Tibial artery (tissue), 4 donors: ENCODE data around the gene ZNF821.
"Not testable (repeated sequence)": the region's sequence is repeated elsewhere in the genome, so short reads cannot be mapped to it uniquely, and the experiment has no call there.

Experiments used
- DNase-seq, 2 donors: peaks; one replicate each; pipeline ENCODE4 v3.0.0-alpha.2; 2019
- H3K27ac ChIP-seq, 2 donors: fragments of 200-600 bp; sonication (generic) in 1 of 2; 1 replicate in 1 of 2; 2 replicates in 1 of 2; pipeline ENCODE4 v1.5.1; 2018 to 2019; ENCODE audit warnings: mild to moderate bottlenecking in 1 of 2
- H3K27me3 ChIP-seq, 2 donors: fragments of 200-600 bp; sonication (generic) in 1 of 2; one replicate each; pipeline versions ENCODE4 v1.5.1 to v1.6.0; 2016 to 2019
- H3K36me3 ChIP-seq, 3 donors: fragments of 200-600 bp; sonication (generic) in 2 of 3; one replicate each; pipeline ENCODE4 v1.5.1; 2016 to 2019; ENCODE audit warnings: mild to moderate bottlenecking in 2 of 3
- H3K4me1 ChIP-seq, 4 donors: fragments of 200-600 bp; sonication (generic) in 2 of 4; 1 replicate in 3 of 4; 2 replicates in 1 of 4; pipeline ENCODE4 v1.5.1; 2016 to 2019
- H3K4me3 ChIP-seq, 2 donors: fragments of 200-600 bp; sonication (generic) in 1 of 2; 1 replicate in 1 of 2; 2 replicates in 1 of 2; pipeline ENCODE4 v1.5.1; 2018 to 2019; ENCODE audit warnings: mild to moderate bottlenecking in 2 of 2
- H3K9me3 ChIP-seq, 3 donors: fragments of 200-600 bp; sonication (generic) in 1 of 3; one replicate each; pipeline ENCODE4 v1.5.1; 2016 to 2019
- CTCF ChIP-seq, 2 experiments: fragments of 200-600 bp in 1 of 2; fragments of 450-650 bp in 1 of 2; IDR thresholded peaks; one replicate each; pipeline ENCODE4 v1.5.1; 2017 to 2019; ENCODE audit warnings: antibody characterized with exemption in 2 of 2, mild to moderate bottlenecking in 1 of 2, moderate library complexity in 1 of 2
- intact Hi-C: fragments of 100-400 bp; cut with DNase I; formaldehyde crosslinking; loops from one replicate; pipeline ENCODE4 v1.15.0; 2023; ENCODE audit warnings: low total_unique reads

Gene ZNF821

GRCh38 chr16:71843572-71843971 lies 40.4 kb downstream of the ZNF821 start:
- TF ChIP-seq CTCF (IDR thresholded peaks at IDR 0.05), result no peak
- H3K36me3 ChIP-seq, result peaks cover 1 to 6% (median 2%) of the 10 kb centered on the region in 3 donors
- no peaks in the 10 kb centered on the region for H3K27me3 ChIP-seq
- no peak for DNase-seq
- H3K9me3 ChIP-seq, result no peaks in the 10 kb centered on the region
- intact Hi-C loops, result no loop called here
- H3K4me3 ChIP-seq, result no peak overlapping the region
- peaks cover 0 to 22% (median 13%) of the 10 kb centered on the region in 4 donors for H3K4me1 ChIP-seq
- H3K27ac ChIP-seq, result no peak overlapping the region

GRCh38 chr16:71840052-71840451 lies 43.9 kb downstream of the ZNF821 start:
- no peaks in the 10 kb centered on the region for H3K36me3 ChIP-seq
- no peak overlapping the region for H3K4me3 ChIP-seq
- TF ChIP-seq CTCF (IDR thresholded peaks at IDR 0.05), result no peak
- H3K4me1 ChIP-seq, result peaks cover 0 to 2% (median 0%) of the 10 kb centered on the region in 4 donors
- no peaks in the 10 kb centered on the region for H3K9me3 ChIP-seq
- DNase-seq, result no peak
- no peak overlapping the region for H3K27ac ChIP-seq
- no peaks in the 10 kb centered on the region for H3K27me3 ChIP-seq
- intact Hi-C loops, result no loop called here

DNA sequence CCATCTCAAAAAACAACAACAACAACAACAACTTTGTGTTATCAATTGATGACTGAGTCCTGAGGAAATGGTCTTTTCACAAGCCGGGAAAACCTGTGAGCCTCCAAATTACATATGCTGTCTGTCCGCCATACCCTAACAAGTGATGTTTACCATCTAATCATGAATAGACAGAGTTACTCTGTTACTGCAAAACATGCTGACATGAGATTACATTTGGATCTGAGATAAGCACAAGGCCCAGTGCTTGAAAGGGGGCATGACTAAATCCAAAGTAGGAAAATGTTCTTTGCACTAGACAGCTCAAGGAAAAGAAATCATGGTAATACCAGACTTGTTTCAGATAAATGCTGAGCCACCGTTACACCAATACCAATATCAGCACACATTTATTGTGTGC lies 46.8 kb downstream of the ZNF821 start:
- H3K27ac ChIP-seq, result no peak overlapping the region
- no peak for TF ChIP-seq CTCF (IDR thresholded peaks at IDR 0.05)
- no peak for DNase-seq
- H3K4me3 ChIP-seq, result no peak overlapping the region
- no peaks in the 10 kb centered on the region for H3K4me1 ChIP-seq
- H3K9me3 ChIP-seq, result no peaks in the 10 kb centered on the region
- no peaks in the 10 kb centered on the region for H3K27me3 ChIP-seq
- H3K36me3 ChIP-seq, result no peaks in the 10 kb centered on the region
- intact Hi-C loops, result no loop called here

- H3K36me3 ChIP-seq, result no peaks in the 10 kb centered on the region
- no peak for TF ChIP-seq CTCF (IDR thresholded peaks at IDR 0.05)
- H3K4me3 ChIP-seq, result no peak overlapping the region
- no peak for DNase-seq
- no peaks in the 10 kb centered on the region for H3K27me3 ChIP-seq
- H3K27ac ChIP-seq, result no peak overlapping the region
- no peaks in the 10 kb centered on the region for H3K4me1 ChIP-seq
- intact Hi-C loops, result no loop called here
- no peaks in the 10 kb centered on the region for H3K9me3 ChIP-seq
Observed at GRCh38 chr16:71834291-71834690, 49.7 kb downstream of the ZNF821 start.

GRCh38 chr16:71832112-71832511 lies 51.9 kb downstream of the ZNF821 start:
- H3K9me3 ChIP-seq, H3K27me3 ChIP-seq, DNase-seq, H3K36me3 ChIP-seq, H3K27ac ChIP-seq, H3K4me3 ChIP-seq, intact Hi-C loops, H3K4me1 ChIP-seq: not testable (repeated sequence)

DNA sequence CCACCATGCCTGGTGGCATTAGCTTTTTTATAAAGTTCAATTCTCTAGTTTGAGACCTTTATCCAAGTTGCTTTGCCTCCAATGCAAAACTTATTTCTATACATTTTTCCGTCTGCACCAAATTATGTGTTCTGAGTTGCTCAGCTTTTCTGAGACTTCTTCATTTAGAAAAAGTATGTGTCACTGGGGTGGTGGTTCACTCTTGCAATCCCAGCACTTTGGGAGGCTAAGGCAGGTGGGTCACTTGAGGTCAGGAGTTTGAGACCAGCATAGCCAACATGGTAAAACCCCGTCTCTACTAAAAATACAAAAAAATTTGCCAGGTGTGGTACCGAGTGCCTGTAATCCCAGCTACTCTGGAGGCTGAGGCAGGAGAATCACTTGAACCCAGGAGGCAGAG lies 52.3 kb downstream of the ZNF821 start:
- H3K4me1 ChIP-seq, H3K27me3 ChIP-seq, H3K4me3 ChIP-seq, intact Hi-C loops, H3K36me3 ChIP-seq, H3K27ac ChIP-seq, H3K9me3 ChIP-seq, DNase-seq: not testable (repeated sequence)

GRCh38 chr16:71830359-71830758 lies 53.6 kb downstream of the ZNF821 start:
- Histone ChIP-seq H3K4me1 (no peaks in the 10 kb centered on the region), H3K27me3 (no peaks in the 10 kb centered on the region), H3K9me3 (no peaks in the 10 kb centered on the region), H3K4me3 (no peak overlapping the region), H3K36me3 (no peaks in the 10 kb centered on the region), H3K27ac (no peak overlapping the region)
- DNase-seq, result no peak
- intact Hi-C loops, result no loop called here
- no peak for TF ChIP-seq CTCF (IDR thresholded peaks at IDR 0.05)
